GM12878 (cell line): ENCODE results near the gene DDX50. TPM values are rescaled to one million over a fixed set of nuclear protein-coding genes. Genes with fewer than 3 reads are reported as not detected.
"Not testable (repeated sequence)": the region's sequence is repeated elsewhere in the genome, so short reads cannot be mapped to it uniquely, and the experiment has no call there.

Experiments used
- ATAC-seq: fragments of 200-7000 bp; cut with Tn5 transposase; 3 replicates; pipeline ENCODE4 v1.9.1; 2020; ENCODE audit warnings: mild to moderate bottlenecking, moderate library complexity
- BruUV-seq: library from RNA; stranded (reverse); fragments of 400-500 nt; replicated peaks from 2 replicates; lab custom pipeline; 2021; lab: Mats Ljungman, UMichigan
- CTCF ChIA-PET: fragments of 300-600 bp; sonication (Branson Sonifier 250); formaldehyde crosslinking; extraction: SDS; loops from one replicate; lab custom pipeline; 2021; ENCODE audit warnings: inconsistent platforms; lab: Yijun Ruan, JAX
- POLR2A ChIA-PET: fragments of 350-600 bp; formaldehyde crosslinking; extraction: SDS; loops from one replicate; lab custom pipeline; 2021; ENCODE audit warnings: inconsistent platforms; lab: Charles Lee
- RAD21 ChIA-PET: fragments of 300-600 bp; sonication (Branson Sonifier 250); formaldehyde crosslinking; loops from one replicate; lab custom pipeline; 2023; ENCODE audit warnings: antibody characterized with exemption; ENCODE audit not compliant: unreplicated experiment; lab: Charles Lee
- SMC1A ChIA-PET: fragments of 300-600 bp; sonication (Branson Sonifier 250); formaldehyde crosslinking; loops from one replicate; lab custom pipeline; 2023; ENCODE audit not compliant: unreplicated experiment, uncharacterized antibody; lab: Charles Lee
- DNase-seq: peaks from one replicate; pipeline ENCODE4 v3.0.0-alpha.2; 2011; ENCODE audit warnings: low read depth, low spot score
- FAIRE-seq: peaks from 3 replicates; lab custom pipeline; 2011; peaks lifted over from hg19 to GRCh38; lab: Jason Lieb, UNC
- H2AFZ ChIP-seq: 2 replicates; pipeline ENCODE4 v1.6.0; 2011; ENCODE audit warnings: low read depth, low read length, control low read depth; ENCODE audit not compliant: control insufficient read depth
- H3K27ac ChIP-seq: 2 replicates; pipeline ENCODE4 v1.5.1; 2011; ENCODE audit warnings: control low read depth; ENCODE audit not compliant: control insufficient read depth, insufficient read depth
- H3K27me3 ChIP-seq, 2 experiments: replicated peaks in 1 of 2; 2 replicates each; pipeline versions ENCODE4 v1.6.0 to v1.6.1; 2011; ENCODE audit warnings: low read length in 1 of 2; ENCODE audit not compliant: control insufficient read depth in 2 of 2, insufficient read depth in 2 of 2
- H3K36me3 ChIP-seq, 2 experiments: 2 replicates each; pipeline ENCODE4 v1.5.1; 2011; ENCODE audit warnings: low read length in 1 of 2; ENCODE audit not compliant: control insufficient read depth in 2 of 2, insufficient read depth in 2 of 2
- H3K4me1 ChIP-seq: 2 replicates; pipeline ENCODE4 v1.6.1; 2011; ENCODE audit warnings: mild to moderate bottlenecking, low read length, moderate library complexity, mixed read lengths; ENCODE audit not compliant: control insufficient read depth, insufficient read depth
- H3K4me2 ChIP-seq: 2 replicates; pipeline ENCODE4 v1.6.0; 2011; ENCODE audit warnings: control low read depth; ENCODE audit not compliant: control insufficient read depth, insufficient read depth
- H3K4me3 ChIP-seq: fragments of 200-600 bp; sonication (generic); 2 replicates; pipeline ENCODE4 v1.5.1; 2016
- H3K79me2 ChIP-seq: 2 replicates; pipeline ENCODE4 v1.6.0; 2011; ENCODE audit warnings: low read length; ENCODE audit not compliant: control insufficient read depth, insufficient read depth
- H3K9ac ChIP-seq: 2 replicates; pipeline ENCODE4 v1.8.0; 2011; ENCODE audit warnings: low read length, control low read depth, mixed read lengths; ENCODE audit not compliant: control insufficient read depth, insufficient read depth
- H3K9me3 ChIP-seq: replicated peaks from 3 replicates; pipeline ENCODE4 v1.5.1; 2011; ENCODE audit warnings: mild to moderate bottlenecking, low read length; ENCODE audit not compliant: control insufficient read depth, insufficient read depth
- H4K20me1 ChIP-seq: 2 replicates; pipeline ENCODE4 v1.6.0; 2011; ENCODE audit not compliant: control insufficient read depth, insufficient read depth
- IRF3 ChIP-seq: fragments of 450-650 bp; IDR thresholded peaks from 2 replicates; pipeline ENCODE4 v1.6.1; 2014; ENCODE audit warnings: mild to moderate bottlenecking
- IRF5 ChIP-seq: fragments of 450-650 bp; IDR thresholded peaks from 2 replicates; pipeline ENCODE4 v1.6.1; 2017; ENCODE audit warnings: borderline replicate concordance
- SMAD1 ChIP-seq: fragments of 450-650 bp; IDR thresholded peaks from 2 replicates; pipeline ENCODE4 v1.6.1; 2018; ENCODE audit warnings: mild to moderate bottlenecking, low read depth; ENCODE audit not compliant: partially characterized antibody
- whole genome bisulfite sequencing: methylation state at CpG from one replicate; pipeline ENCODE4 v1.1.6; 2016; ENCODE audit warnings: low lambda C conversion rate; ENCODE audit not compliant: insufficient replicate concordance, insufficient coverage; ENCODE audit errors: missing lambda C conversion rate; 5-methylcytosine and 5-hydroxymethylcytosine counted together
- in situ Hi-C: fragments of 300-500 bp; cut with MboI; formaldehyde crosslinking; loops from 9 replicates; pipeline ENCODE4 v1.14.3; 2018; ENCODE audit warnings: mixed read lengths
- intact Hi-C: fragments of 100-400 bp; cut with micrococcal nuclease; formaldehyde crosslinking; loops from one replicate; pipeline ENCODE4 v1.14.2; 2022; ENCODE audit not compliant: unreplicated experiment
- polyA plus RNA-seq, 11 experiments: library from polyadenylated mRNA; depleted of rRNA in 4 of 11; unstranded in 6 of 11; stranded (reverse) in 5 of 11; fragments of >200 nt; fragmentation: Nextera tagmentation in 4 of 11; fragmentation: Illumina TruSeq in 1 of 11; extraction: Ambion mirVana in 4 of 11; extraction: Trizol in 1 of 11; gene quantifications; 1 replicate in 1 of 11; 2 replicates in 10 of 11; pipeline versions ENCODE4 v1.2.1 to v1.2.3, GENCODE V29; 2011 to 2016; ENCODE audit warnings: inconsistent platforms in 2 of 11, missing spikeins in 2 of 11, low read depth in 1 of 11
- total RNA-seq, 4 experiments: library from RNA; depleted of rRNA in 3 of 4; stranded (reverse); fragments of >200 nt in 3 of 4; fragmentation: Illumina TruSeq in 1 of 4; extraction: Trizol in 1 of 4; gene quantifications; 2 replicates each; pipeline versions ENCODE4 v1.2.1 to v1.2.3, GENCODE V29; 2013 to 2021

The DDX50 gene
- total and polyA plus RNA-seq, 10 of the 15 experiments (the other 5 are each of a cell fraction or from before 2014, with no cell fraction given) = 24.9 to 52.0 (median 36.8) TPM

GRCh38 chr10:68973975-68974374 lies 72.9 kb downstream of the DDX50 start (continued):
- no peak for TF ChIP-seq IRF3
- no peak for TF ChIP-seq IRF5
- no peak for TF ChIP-seq SMAD1

- H3K4me1 ChIP-seq, H3K27ac ChIP-seq, H3K27me3 ChIP-seq, SMC1A ChIA-PET, H3K9me3 ChIP-seq, RAD21 ChIA-PET, H3K4me3 ChIP-seq, POLR2A ChIA-PET, H3K9ac ChIP-seq, DNase-seq, BruUV-seq, H3K4me2 ChIP-seq, FAIRE-seq, intact Hi-C loops, ATAC-seq, H4K20me1 ChIP-seq, H3K79me2 ChIP-seq, H2AFZ ChIP-seq, in situ Hi-C loops, CTCF ChIA-PET: not testable (repeated sequence)
- H3K36me3 ChIP-seq = peaks cover 19 to 60% of the 10 kb centered on the region in 2 experiments
- 100% methylated on average over 5 of the region's 5 CpGs for WGBS
Measured at GRCh38 chr10:68975936-68976473, 74.9 kb downstream of the DDX50 start.

GRCh38 chr10:68979738-68980137 lies 78.6 kb downstream of the DDX50 start:
- in situ Hi-C loops, DNase-seq, FAIRE-seq, H3K27ac ChIP-seq, H3K9ac ChIP-seq, POLR2A ChIA-PET, CTCF ChIA-PET, H3K9me3 ChIP-seq, H4K20me1 ChIP-seq, H2AFZ ChIP-seq, RAD21 ChIA-PET, H3K27me3 ChIP-seq, ATAC-seq, H3K79me2 ChIP-seq, H3K4me3 ChIP-seq, BruUV-seq, H3K4me1 ChIP-seq, intact Hi-C loops, H3K4me2 ChIP-seq: not testable (repeated sequence)
- WGBS = 94% methylated on average over 6 of the region's 6 CpGs
- SMC1A ChIA-PET = interaction anchor here (1.9 to 3.3 kb wide), 2 partner anchors 8 to 20 kb away, joined by 6 to 15 read pairs; no protein-coding TSS in a partner anchor
- peaks cover 15 to 38% of the 10 kb centered on the region in 2 experiments for H3K36me3 ChIP-seq
